Skeletal muscle tissue (tissue), 4 donors: ENCODE measurements around the gene SMDT1. TPM values are rescaled to one million over a fixed set of nuclear protein-coding genes. Genes with fewer than 3 reads are reported as not detected.

ENCODE experiments used
- H3K27ac ChIP-seq: one replicate; pipeline ENCODE4 v1.7.0; 2013; ENCODE audit warnings: mild to moderate bottlenecking, low read depth, low read length, inconsistent platforms
- H3K27me3 ChIP-seq, 3 donors: one replicate each; pipeline ENCODE4 v1.7.0; 2013; ENCODE audit warnings: low read length in 3 of 3; ENCODE audit not compliant: control insufficient read depth in 3 of 3, insufficient read depth in 3 of 3
- H3K36me3 ChIP-seq, 3 donors: one replicate each; pipeline ENCODE4 v1.7.0; 2013; ENCODE audit warnings: low read length in 3 of 3; ENCODE audit not compliant: control insufficient read depth in 3 of 3, insufficient read depth in 3 of 3
- H3K4me1 ChIP-seq, 3 donors: one replicate each; pipeline ENCODE4 v1.7.0; 2013; ENCODE audit warnings: low read length in 3 of 3, mild to moderate bottlenecking in 3 of 3; ENCODE audit not compliant: control insufficient read depth in 3 of 3, insufficient read depth in 3 of 3
- H3K4me3 ChIP-seq, 3 donors: one replicate each; pipeline ENCODE4 v1.7.0; 2013; ENCODE audit warnings: low read length in 3 of 3
- H3K9ac ChIP-seq, 3 donors: one replicate each; pipeline ENCODE4 v1.7.0; 2013; ENCODE audit warnings: low read length in 3 of 3, mild to moderate bottlenecking in 3 of 3, moderate library complexity in 2 of 3, low read depth in 1 of 3
- H3K9me3 ChIP-seq, 3 donors: one replicate each; pipeline ENCODE4 v1.7.0; 2013; ENCODE audit warnings: low read length in 3 of 3; ENCODE audit not compliant: control insufficient read depth in 3 of 3
- total RNA-seq: library from RNA; depleted of rRNA; stranded (reverse); fragments of >200 nt; gene quantifications from one replicate; pipeline ENCODE4 v1.2.3, GENCODE V29; 2014
- donor health status: Osteomylitis.

Gene SMDT1
- total RNA-seq, 1 donor from 2014 or later, result 15.1 TPM

GRCh38 chr22:42061041-42061440 is 18.5 kb upstream of the SMDT1 start:
- Histone ChIP-seq H3K36me3 (peaks cover 47 to 57% (median 53%) of the 10 kb centered on the region in 3 donors), H3K27ac (no peak overlapping the region), H3K9me3 (peaks cover 0 to 6% (median 0%) of the 10 kb centered on the region in 3 donors), H3K27me3 (no peaks in the 10 kb centered on the region), H3K9ac (no peak overlapping the region), H3K4me1 (no peaks in the 10 kb centered on the region), H3K4me3 (no peak overlapping the region)

DNA sequence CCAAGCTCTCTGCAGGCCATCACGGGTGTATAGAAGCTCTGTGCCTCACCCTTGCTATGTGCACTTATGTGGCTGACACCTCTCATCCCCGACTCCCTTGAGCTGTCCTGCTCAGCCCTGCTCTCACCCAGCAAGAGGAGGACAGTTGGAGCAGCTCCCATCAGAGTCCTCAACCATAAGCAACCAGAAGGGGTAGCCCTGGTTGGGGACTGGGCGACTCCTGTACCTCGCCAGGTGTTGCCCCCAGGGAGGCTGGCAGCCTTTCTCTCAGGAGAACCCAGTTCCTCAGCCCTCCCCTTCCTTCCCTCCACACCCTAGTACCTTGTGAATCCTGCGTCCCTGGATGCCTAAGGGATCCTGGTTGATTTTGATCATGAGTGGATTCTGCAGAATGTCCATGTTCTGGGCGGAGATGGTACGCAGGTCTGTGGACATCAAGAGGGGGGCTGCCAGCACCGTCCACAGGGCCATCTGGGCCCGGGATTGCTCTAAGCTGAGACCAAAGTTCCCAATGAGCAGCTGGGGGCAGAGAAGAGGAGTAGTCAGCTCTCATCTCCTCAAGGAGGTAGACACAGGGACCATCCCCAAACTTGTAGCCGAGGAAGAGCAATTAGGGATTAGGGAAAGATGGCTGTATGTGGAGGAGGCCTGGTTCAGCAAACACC is 16.9 kb upstream of the SMDT1 start:
- Histone ChIP-seq H3K27ac (no peak overlapping the region), H3K9me3 (no peaks in the 10 kb centered on the region), H3K4me1 (no peaks in the 10 kb centered on the region), H3K9ac (no peak overlapping the region), H3K4me3 (no peak overlapping the region), H3K27me3 (no peaks in the 10 kb centered on the region), H3K36me3 (peaks cover 62 to 71% (median 69%) of the 10 kb centered on the region in 3 donors)

DNA sequence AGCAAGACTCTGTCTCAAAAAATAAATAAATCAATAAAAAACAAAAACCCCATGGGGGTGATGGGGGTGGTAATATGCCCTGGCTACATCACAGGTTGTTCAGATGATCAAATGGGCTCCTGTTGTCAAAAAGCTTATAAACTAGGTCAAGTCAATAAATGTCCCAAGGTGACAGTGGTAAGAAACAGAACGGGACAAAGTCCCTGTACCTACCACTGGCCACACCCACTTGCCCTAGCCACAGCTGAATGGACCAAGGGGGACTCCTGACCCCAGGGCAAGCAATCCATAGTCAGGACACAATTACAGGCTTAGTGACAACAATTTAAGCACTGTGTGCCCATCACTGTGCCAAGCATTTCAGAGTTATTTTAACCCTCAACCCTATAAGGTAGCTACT is 14.9 kb upstream of the SMDT1 start:
- Histone ChIP-seq H3K9me3 (no peaks in the 10 kb centered on the region), H3K9ac (no peak overlapping the region), H3K27ac (no peak overlapping the region), H3K27me3 (no peaks in the 10 kb centered on the region), H3K4me3 (no peak overlapping the region), H3K4me1 (peaks cover 3 to 7% (median 3%) of the 10 kb centered on the region in 3 donors), H3K36me3 (peaks cover 64 to 65% (median 65%) of the 10 kb centered on the region in 3 donors)

DNA sequence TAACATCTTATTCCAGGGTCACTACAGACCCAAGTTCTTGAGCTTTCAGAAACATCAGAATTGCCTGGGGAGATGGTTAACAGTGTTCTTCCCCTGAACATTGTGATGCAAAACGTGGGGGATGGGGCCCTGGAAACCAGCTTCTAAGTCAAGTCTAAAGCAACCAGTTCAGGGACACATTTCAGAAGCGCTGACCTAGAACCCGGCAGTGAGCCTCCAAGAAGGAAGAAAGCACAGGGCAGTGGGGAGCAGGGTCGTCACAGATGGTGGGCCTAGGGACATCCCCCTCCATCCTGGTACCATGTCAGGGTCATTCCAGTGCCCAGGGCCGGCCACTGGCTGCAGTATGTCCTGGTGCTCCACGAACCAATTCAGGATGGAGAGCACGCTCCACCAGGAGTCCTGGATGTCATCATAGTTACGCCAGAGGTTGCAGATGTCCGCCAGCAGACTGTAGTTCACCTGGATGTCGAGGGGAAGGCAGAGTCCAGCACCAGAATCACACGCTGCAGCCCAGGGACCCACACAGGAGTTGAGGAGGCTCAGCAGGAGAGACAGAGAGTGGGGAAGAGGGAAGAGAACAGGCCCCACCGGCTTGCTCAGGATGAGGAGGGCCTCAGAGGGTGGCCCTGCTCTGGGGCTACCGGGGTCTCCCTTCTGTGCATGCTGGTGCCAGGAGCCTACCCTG is 13.9 kb upstream of the SMDT1 start:
- Histone ChIP-seq H3K27me3 (no peaks in the 10 kb centered on the region), H3K4me1 (peaks cover 9 to 14% (median 10%) of the 10 kb centered on the region in 3 donors), H3K9me3 (no peaks in the 10 kb centered on the region), H3K27ac (no peak overlapping the region), H3K9ac (no peak overlapping the region), H3K4me3 (no peak overlapping the region), H3K36me3 (peaks cover 54 to 56% (median 56%) of the 10 kb centered on the region in 3 donors)

GRCh38 chr22:42066126-42066761 is 13.3 kb upstream of the SMDT1 start:
- H3K9ac ChIP-seq, result no peak overlapping the region
- H3K9me3 ChIP-seq, result no peaks in the 10 kb centered on the region
- H3K4me3 ChIP-seq, result no peak overlapping the region
- H3K27ac ChIP-seq, result no peak overlapping the region
- no peaks in the 10 kb centered on the region for H3K27me3 ChIP-seq
- H3K4me1 ChIP-seq, result peaks cover 13 to 19% (median 14%) of the 10 kb centered on the region in 3 donors
- H3K36me3 ChIP-seq, result peaks cover 47 to 49% (median 49%) of the 10 kb centered on the region in 3 donors

- H3K9ac ChIP-seq, result no peak overlapping the region
Observed at GRCh38 chr22:42066937-42067336, 12.6 kb upstream of the SMDT1 start.

GRCh38 chr22:42067671-42068251 is 11.7 kb upstream of the SMDT1 start:
- H3K36me3 ChIP-seq, result peaks cover 39% of the 10 kb centered on the region in 3 donors
- no peak overlapping the region for H3K9ac ChIP-seq
- no peaks in the 10 kb centered on the region for H3K9me3 ChIP-seq
- no peaks in the 10 kb centered on the region for H3K27me3 ChIP-seq
- no peak overlapping the region for H3K27ac ChIP-seq
- H3K4me1 ChIP-seq, result peaks cover 19 to 25% (median 20%) of the 10 kb centered on the region in 3 donors
- H3K4me3 ChIP-seq, result no peak overlapping the region

More at GRCh38 chr22:42066937-42067336, 12.6 kb upstream of the SMDT1 start:
- peaks cover 44 to 45% (median 45%) of the 10 kb centered on the region in 3 donors for H3K36me3 ChIP-seq
- no peak overlapping the region for H3K27ac ChIP-seq
- H3K9me3 ChIP-seq, result no peaks in the 10 kb centered on the region
- no peak overlapping the region for H3K4me3 ChIP-seq
- H3K27me3 ChIP-seq, result no peaks in the 10 kb centered on the region
- H3K4me1 ChIP-seq, result peaks cover 19 to 25% (median 20%) of the 10 kb centered on the region in 3 donors

GRCh38 chr22:42068291-42068690 is 11.2 kb upstream of the SMDT1 start:
- H3K9me3 ChIP-seq, result no peaks in the 10 kb centered on the region
- no peaks in the 10 kb centered on the region for H3K27me3 ChIP-seq
- H3K9ac ChIP-seq, result no peak overlapping the region
- no peak overlapping the region for H3K27ac ChIP-seq
- H3K36me3 ChIP-seq, result peaks cover 35 to 38% (median 36%) of the 10 kb centered on the region in 3 donors
- peaks cover 19 to 25% (median 20%) of the 10 kb centered on the region in 3 donors for H3K4me1 ChIP-seq
- no peak overlapping the region for H3K4me3 ChIP-seq

DNA sequence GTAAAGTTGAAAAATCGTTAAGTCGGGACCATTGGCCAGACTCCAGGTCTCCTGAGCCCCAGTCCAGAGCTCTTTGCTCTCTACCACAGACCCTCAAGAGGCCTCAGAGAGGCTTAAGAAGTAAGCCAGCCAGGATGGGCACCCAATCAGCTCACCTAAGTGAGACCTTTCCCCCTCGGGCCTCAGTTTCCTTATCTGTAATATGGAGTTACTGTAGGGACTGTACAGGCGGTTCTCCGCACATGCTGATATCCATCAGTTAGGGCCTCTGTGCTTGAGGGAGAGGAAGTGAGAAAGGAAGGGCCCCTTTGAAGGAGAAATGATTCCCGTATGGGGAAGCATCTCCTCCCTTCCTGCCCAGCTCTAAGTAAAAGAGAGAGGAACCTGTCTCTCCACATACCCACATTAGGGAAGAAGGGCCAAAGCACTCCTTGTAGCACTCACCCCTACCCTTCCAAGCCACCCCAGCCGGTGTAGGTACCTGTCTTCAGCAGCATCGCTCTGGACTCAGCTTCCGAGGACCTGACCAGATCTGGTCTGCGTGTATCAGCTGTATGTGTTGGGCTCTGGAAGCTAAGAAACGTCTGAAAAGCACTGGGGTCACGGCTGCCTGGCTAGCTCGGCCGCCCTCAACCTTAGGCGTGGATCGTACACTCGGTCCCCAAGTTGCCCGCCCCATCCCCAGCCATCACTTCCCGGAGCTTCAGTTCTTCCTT is 9.5 kb upstream of the SMDT1 start:
- H3K4me1 ChIP-seq, result peaks cover 24 to 30% (median 27%) of the 10 kb centered on the region in 3 donors
- peak overlapping the region; percentile 73 to 94 (median 87) for H3K4me3 ChIP-seq
- no peaks in the 10 kb centered on the region for H3K27me3 ChIP-seq
- peak overlapping the region; percentile 79 for H3K27ac ChIP-seq
- peak overlapping the region; percentile 79 to 93 (median 89) for H3K9ac ChIP-seq
- H3K36me3 ChIP-seq, result peaks cover 32 to 35% (median 34%) of the 10 kb centered on the region in 3 donors
- H3K9me3 ChIP-seq, result no peaks in the 10 kb centered on the region
